Measurements from ENCODE around the gene BBS1. TPM values are rescaled to one million over a fixed set of nuclear protein-coding genes. Genes with fewer than 3 reads are reported as not detected.

BBS1 gene
- total RNA-seq, 2 donors from 2014 or later = 52.4 to 67.3 TPM

- DNase-seq = no peak
- Mint-ChIP-seq H3K36me3 (ENCODE audit: low read depth) (peaks cover 56% of the 10 kb centered on the region), H3K9me3 (no peaks in the 10 kb centered on the region), H3K4me1 (peaks cover 3% of the 10 kb centered on the region), H3K27ac (no peak overlapping the region), H3K27me3 (ENCODE audit: insufficient read depth) (no peaks in the 10 kb centered on the region), H3K4me3 (no peak overlapping the region)
- Histone ChIP-seq H3K9me3 (ENCODE audit: control insufficient read depth, low read length) (no peaks in the 10 kb centered on the region), H3K9ac (ENCODE audit: extremely low read depth, low read length, poor library complexity, severe bottlenecking) (no peak overlapping the region), H3K4me3 (ENCODE audit: low read length) (no peak overlapping the region), H3K36me3 (ENCODE audit: control insufficient read depth, insufficient read depth, low read length) (peaks cover 29% of the 10 kb centered on the region), H3K4me1 (ENCODE audit: control insufficient read depth, insufficient read depth, low read length) (no peaks in the 10 kb centered on the region), H3K27ac (ENCODE audit: low read depth, low read length) (no peak overlapping the region), H3K27me3 (ENCODE audit: control insufficient read depth, insufficient read depth, low read length, poor library complexity, severe bottlenecking) (no peaks in the 10 kb centered on the region)
- no peak for TF ChIP-seq CTCF (conservative IDR thresholded peaks at IDR 0.05)
- WGBS, 2 experiments (ENCODE audit: insufficient coverage in 1 of 2, insufficient read length in 1 of 2) = 94 to 100% methylated on average over 1 of the region's 1 CpG
Observed at GRCh38 chr11:66505276-66505816, 5.1 kb upstream of the BBS1 start.

GRCh38 chr11:66509131-66509561, 1.3 kb upstream of the BBS1 start:
- H3K4me1 ChIP-seq (ENCODE audit: control insufficient read depth, insufficient read depth, low read length) = no peaks in the 10 kb centered on the region
- H3K36me3 ChIP-seq (ENCODE audit: control insufficient read depth, insufficient read depth, low read length) = peaks cover 37% of the 10 kb centered on the region
- TF ChIP-seq CTCF (conservative IDR thresholded peaks at IDR 0.05) = no peak
- H3K27ac ChIP-seq (ENCODE audit: low read depth, low read length) = no peak overlapping the region
- Mint-ChIP-seq H3K4me1 (peaks cover 8% of the 10 kb centered on the region), H3K27ac (peak overlapping the region; percentile 72), H3K9me3 (no peaks in the 10 kb centered on the region), H3K36me3 (ENCODE audit: low read depth) (peaks cover 45% of the 10 kb centered on the region), H3K27me3 (ENCODE audit: insufficient read depth) (no peaks in the 10 kb centered on the region), H3K4me3 (no peak overlapping the region)
- DNase-seq = no peak
- 96 to 97% methylated on average over 5 to 7 of the region's 7 CpGs for WGBS, 2 experiments (ENCODE audit: insufficient coverage in 1 of 2, insufficient read length in 1 of 2)
- no peak overlapping the region for H3K9ac ChIP-seq (ENCODE audit: extremely low read depth, low read length, poor library complexity, severe bottlenecking)
- no peaks in the 10 kb centered on the region for H3K9me3 ChIP-seq (ENCODE audit: control insufficient read depth, low read length)
- no peak overlapping the region for H3K4me3 ChIP-seq (ENCODE audit: low read length)
- H3K27me3 ChIP-seq (ENCODE audit: control insufficient read depth, insufficient read depth, low read length, poor library complexity, severe bottlenecking) = no peaks in the 10 kb centered on the region

- no peaks in the 10 kb centered on the region for H3K27me3 Mint-ChIP-seq (ENCODE audit: insufficient read depth)
- peaks cover 8% of the 10 kb centered on the region for H3K4me1 Mint-ChIP-seq
- H3K27ac ChIP-seq (ENCODE audit: low read depth, low read length) = no peak overlapping the region
- no peaks in the 10 kb centered on the region for H3K9me3 Mint-ChIP-seq
- peak overlapping the region; percentile 80 for H3K27ac Mint-ChIP-seq
- H3K9me3 ChIP-seq (ENCODE audit: control insufficient read depth, low read length) = no peaks in the 10 kb centered on the region
- H3K36me3 Mint-ChIP-seq (ENCODE audit: low read depth) = peaks cover 50% of the 10 kb centered on the region
- no peak for TF ChIP-seq CTCF (conservative IDR thresholded peaks at IDR 0.05)
- DNase-seq = no peak
- no peaks in the 10 kb centered on the region for H3K27me3 ChIP-seq (ENCODE audit: control insufficient read depth, insufficient read depth, low read length, poor library complexity, severe bottlenecking)
- 8% methylated on average over 5 of the region's 5 CpGs; no CpG with 5 or more reads in 1 of the 2 experiments for WGBS, 2 experiments (ENCODE audit: insufficient coverage in 1 of 2, insufficient read length in 1 of 2)
- peak overlapping the region; percentile 79 for H3K9ac ChIP-seq (ENCODE audit: extremely low read depth, low read length, poor library complexity, severe bottlenecking)
- peak overlapping the region; percentile 86 for H3K4me3 Mint-ChIP-seq
- H3K4me1 ChIP-seq (ENCODE audit: control insufficient read depth, insufficient read depth, low read length) = no peaks in the 10 kb centered on the region
- peaks cover 42% of the 10 kb centered on the region for H3K36me3 ChIP-seq (ENCODE audit: control insufficient read depth, insufficient read depth, low read length)
- H3K4me3 ChIP-seq (ENCODE audit: low read length) = peak overlapping the region; percentile 94
Observed at GRCh38 chr11:66510990-66511339, 530 bp downstream of the BBS1 start.
